GM19328 (cell line): ENCODE data around the gene RGS7BP.

Source experiments
- ATAC-seq: cut with Tn5 transposase; IDR thresholded peaks from one replicate; pipeline ENCODE4 v1.9.1; 2021; ENCODE audit warnings: mild to moderate bottlenecking, moderate library complexity; ENCODE audit not compliant: unreplicated experiment

Gene RGS7BP

DNA sequence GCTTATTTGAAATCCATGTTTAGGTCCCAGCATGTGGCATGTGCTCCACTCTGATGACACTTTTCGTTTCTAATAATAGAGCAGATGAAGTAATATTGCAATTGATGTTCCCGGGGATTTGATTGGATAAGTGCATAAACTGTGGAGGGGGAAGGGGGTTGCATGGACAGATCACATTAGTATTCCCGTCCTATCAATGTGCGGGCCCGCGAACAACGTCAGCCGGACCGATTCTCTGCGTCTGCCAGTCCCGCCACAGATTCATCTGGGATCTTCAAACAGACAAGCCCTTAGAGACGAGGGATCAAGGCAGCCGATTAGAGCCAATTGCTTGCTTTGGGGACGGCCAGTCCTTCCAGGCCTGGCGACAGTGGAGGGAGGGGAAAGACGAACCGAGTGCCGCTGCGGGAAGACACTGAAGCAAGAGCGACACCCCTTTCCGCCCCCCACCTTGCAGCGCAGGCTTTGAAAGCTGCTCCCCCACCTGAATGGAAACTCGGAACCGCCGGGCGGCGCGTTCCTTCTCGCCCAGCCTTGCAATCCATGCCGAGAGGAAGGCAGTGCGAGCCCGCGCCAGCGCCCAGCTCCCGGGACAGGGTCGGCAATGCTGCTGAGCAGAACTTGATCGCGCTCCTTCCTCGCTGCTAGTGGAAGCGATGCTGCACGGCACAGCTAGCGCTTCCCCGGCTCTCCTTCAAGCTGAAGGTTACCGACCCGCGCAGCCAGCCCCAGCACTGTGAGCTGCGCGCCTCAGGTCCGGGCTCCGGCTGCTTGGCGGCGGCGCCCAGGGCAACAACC, at the start of gene RGS7BP:
Gene RGS7BP (plus strand): TSS at position 247 of the 798 bp plus-strand sequence. CDS start 610 bp downstream, outside the sequence.
- no peak for ATAC-seq

DNA sequence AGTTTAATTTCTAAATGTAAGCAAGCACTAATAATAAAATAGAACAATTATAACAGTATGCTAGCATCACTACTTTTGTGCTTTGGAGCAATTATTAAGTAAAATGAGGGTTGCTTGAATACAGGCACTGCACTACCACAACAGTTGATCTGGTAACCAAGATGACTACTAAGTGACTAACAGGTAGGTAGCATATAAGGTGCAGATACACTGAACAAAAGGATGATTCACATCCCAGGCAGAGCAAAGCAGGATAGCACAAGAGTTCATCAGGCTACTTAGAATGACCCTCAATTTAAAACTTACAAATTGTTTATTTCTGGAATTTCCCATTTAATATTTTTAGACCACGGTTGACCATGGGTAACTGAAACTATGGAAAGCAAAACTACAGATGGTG, 48.0 kb upstream of the RGS7BP start:
- ATAC-seq: no peak

DNA sequence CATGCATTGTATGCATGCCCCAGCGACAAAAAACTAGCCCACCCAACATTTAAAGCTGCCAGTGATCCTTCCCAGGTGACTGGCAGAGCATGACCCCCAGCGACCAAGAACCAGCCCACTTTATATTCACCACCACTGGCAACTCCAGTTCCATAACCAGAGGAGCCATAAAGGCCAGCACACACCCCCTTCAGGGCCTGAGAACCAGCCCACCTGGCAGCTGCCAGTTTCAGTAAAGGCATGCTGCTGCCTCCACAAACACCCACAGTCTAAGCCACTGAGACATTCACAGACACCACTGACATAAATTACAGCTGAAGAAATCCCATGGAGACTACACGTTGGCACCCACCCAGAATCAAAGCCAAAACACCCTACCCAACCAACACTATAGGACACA, 46.9 kb upstream of the RGS7BP start:
- no peak for ATAC-seq

DNA sequence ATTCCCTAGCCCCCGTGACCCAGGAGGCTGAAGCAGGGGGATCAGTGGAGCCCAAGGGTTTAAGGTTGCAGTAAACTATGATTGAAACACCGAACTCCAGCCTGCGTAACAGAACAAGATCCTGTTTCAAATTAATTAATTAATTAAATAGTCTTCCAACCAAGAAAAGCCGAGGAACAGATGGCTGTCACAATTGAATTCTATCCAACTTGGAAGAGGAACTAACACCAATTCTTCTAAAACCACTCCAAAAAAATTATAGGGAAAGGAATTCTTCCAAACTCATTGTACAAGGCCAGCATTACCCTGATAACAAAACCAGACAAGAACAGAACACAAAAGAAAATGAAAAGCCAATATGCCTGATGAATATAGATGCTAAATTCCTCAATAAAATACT, 43.4 kb upstream of the RGS7BP start:
- ATAC-seq: no peak

DNA sequence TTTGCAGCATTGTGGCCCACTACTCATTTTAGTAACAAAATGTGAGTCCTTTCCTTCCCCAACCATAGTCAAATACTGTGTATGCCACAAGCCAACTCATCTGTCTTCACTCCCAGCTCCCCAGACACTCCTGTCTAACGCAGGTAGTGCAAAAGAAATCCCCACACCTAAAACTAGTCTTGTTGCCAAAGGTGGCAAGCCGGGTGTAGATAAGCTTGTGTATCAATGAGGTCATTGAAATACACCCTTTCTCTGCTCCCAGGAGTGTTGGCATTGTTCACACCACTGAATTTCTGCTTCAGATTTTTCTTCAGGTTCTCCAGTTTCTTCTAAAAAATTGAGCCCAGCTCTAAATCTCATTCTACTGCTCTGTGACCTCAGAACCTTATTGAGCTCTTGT, 19.7 kb upstream of the RGS7BP start:
- ATAC-seq: no peak

DNA sequence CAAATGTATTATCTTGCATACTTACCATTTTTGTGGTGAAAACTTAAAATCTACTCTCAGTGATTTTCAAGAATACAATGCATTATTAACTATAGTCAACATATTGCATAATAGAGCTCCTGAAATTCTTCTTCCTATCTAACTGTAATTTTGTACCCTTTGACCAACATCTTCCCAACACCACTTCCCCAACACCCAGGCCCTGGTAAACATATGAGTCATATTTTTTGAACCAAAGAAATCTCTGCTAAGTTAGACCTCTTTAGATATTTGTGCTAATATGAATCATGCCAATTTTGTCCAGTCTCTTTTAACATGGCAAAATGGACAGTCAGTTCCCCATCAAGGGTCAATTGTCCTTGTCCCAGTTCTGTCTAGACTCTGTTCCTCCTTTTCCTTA, 18.5 kb upstream of the RGS7BP start:
- ATAC-seq: no peak

DNA sequence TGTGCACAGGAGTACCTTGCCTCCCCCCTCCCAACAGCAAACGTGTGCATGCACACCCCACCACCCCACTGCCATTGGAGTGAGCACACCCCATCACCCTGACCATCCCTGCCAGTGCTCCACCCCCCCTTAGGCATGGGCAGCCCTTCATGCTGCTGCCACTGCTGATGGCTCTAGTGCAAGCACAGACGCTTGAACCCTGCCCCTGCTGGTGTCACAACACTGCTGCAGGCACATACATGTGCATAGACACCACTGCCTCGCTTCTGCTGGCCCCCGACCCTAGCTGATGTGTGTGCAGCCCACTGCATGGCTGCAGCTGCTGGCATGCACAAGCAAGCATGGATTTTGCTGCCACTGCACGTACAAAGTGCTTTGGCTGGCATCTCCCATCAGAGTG, 16.0 kb upstream of the RGS7BP start:
- ATAC-seq: no peak

DNA sequence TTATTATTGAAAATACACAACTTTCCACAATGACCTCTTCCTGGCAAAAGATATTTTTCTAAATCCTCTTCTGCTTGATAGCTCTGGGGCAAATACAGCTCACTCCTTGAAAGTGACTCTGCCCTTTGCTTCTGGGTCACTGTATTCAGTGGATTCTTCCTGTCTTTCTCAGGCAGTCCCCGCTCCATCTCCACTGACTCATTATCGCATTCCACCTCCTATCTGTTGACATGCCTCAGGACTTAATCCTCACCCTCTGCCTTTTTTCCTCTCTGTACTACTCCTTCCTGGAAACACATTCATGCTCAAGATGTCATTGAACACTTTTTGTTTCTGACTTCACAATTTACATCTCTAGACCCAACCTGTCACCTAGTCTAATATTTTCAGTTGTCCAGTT, 8.4 kb upstream of the RGS7BP start:
- no peak for ATAC-seq

DNA sequence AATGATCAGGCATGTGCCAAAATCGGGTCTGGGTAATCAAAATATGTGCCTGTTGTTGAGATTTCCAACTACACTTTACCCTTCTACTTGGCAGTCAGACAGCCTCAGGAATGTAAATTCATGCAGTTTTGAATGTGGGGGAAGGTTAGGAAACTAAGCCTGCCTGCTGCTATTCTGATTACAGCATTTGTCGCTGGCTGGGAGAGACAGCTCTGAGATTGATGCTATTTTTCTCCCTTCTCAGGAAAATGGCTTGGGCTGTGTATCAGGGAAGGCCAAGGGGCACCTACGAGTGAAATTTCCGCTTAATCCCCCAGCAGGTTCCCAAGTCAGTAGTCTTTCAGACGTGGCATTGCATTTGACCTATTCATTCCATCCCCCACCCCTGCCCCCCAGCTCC, 3.6 kb upstream of the RGS7BP start:
- no peak for ATAC-seq

DNA sequence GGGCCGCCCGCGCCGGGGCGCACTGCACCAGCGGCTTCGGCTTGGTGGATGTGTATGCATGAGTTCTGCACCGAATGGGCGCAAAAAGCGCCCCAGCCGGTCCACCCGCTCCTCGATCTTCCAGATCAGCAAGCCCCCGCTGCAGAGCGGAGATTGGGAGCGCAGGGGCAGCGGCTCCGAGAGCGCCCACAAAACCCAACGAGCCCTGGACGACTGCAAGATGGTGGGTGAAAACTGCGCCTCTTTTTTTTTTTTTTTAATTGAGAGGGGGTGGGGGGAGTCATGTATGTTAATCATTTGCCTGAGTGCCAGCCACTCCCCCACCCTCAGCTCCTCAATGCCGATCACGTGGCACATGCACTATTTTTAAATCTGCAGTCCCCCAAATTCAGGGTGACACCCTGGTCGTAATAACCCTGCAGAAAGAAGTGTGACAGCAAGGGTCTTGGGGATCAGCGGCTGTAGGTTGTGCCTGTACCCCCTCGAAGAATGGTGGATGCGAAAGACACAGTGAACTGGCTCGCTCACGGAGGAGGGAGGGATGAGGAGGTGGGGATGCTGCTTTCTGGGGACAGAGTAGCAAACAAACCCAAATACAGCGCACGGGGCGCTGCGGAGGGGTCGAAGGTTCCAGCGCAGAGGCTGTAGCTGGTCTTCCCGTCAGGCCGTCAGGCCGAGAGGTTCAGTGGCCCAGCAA, 900 bp downstream of the RGS7BP start:
- no peak for ATAC-seq

DNA sequence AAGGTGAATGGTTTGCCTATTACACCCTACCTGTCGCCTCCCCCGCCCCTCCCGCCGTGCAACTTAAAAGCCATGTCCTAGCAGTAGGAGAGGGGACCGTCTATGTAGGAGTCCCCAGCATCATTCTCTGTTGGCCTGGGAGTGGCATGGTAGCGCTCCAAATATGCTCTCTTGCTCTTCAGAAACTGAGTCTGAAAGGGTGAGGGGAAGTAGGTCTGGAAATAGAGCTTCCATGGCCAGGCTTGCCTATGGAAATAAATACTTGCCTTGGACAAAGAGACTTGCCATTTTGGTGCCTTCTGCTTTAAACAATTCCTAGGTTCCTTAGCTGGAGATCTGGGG, 1.4 kb downstream of the RGS7BP start:
- no peak for ATAC-seq

DNA sequence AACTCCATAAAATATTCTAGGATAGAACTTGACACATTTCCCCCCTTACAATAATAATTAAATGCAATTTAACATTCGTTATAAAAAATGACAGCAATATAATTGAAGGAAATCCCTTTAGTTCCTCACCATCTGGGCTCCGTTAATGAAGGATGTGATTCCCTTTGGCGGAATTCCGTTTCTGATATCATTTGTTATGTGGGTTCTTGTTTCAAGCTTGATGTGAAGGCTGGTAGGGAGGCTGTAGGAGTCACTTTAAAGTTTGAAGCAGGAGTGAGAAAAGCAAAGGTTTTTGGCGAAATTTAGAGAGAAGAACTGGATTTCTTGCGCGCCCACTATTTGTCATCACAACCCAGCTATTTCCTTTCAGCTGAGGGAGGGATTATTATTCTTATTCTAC, 4.0 kb downstream of the RGS7BP start:
- no peak for ATAC-seq

DNA sequence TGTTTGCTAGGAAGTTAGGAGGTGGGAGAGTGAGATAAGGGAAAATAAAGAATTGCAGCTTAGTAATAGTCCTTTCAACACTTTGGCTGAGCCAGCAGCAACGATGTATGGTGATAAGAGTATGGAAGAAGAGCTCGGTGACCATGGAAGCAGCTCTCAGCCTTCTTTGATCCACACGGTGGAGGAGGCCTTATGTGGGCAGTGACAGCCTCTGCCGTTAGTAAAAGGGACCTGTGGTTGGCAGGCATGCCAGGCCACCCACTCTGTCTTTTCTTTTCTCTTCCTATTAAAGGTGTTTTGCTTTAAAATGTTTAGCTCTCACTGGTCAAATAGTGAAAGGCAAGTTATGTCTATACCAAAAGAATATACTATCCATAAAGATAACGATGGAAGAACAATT, 7.7 kb downstream of the RGS7BP start:
- ATAC-seq: no peak

DNA sequence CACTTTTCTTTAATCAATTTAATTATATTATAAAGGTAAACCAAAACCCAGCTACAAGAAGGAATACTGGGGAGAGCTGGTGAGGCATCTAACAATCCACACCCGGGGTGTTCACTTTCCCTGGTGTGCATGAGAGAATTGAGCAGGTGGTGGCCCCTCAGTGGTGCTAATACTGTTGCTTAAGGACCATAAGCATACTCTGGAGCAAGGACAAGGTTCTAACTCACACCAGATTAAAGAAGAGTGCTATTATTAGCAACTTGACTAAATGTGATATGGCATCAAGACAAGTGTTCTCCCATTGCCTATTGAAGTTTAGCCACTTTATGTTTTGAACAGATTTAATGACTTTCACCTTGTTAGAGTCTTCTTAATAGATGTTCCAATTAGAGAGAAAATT, 8.8 kb downstream of the RGS7BP start:
- ATAC-seq: no peak

DNA sequence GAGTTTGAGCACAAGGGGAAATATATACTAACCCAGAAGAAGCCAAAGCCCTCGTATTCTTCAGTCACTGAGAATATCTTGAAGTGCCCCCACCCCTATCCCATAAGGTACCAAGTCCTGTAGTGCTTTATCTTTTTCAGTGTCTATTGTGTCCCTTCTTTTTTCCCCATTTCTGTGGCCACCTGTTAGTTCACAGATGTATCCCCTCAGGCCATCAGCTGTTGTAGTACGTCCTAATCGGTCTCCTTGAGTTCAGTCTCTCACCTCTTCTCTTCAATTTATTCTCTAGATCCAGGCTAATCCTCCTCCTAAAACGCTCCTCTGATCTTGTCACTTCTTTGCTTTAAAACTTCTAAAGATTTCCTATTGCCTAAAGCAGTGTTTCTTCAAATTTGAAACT, 10.4 kb downstream of the RGS7BP start:
- no peak for ATAC-seq

DNA sequence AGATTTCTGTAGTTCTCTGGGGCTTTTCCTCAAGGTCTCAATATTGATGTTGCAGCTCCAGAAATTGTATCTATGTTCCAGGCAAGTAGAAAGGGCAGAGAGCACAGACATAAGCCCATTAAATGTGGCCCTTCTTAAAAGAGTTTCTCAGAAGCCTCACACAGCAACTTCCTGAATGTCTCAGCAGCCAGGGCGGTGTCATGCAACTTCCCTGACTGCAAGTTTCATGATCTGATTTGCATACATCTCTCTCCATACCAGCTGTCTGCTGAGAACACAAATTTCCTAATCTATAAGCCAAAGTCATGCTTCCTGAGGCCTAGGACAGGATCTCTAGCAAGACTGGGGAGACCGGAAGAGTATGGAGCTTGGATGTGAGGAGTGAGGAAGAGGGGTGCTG, 13.0 kb downstream of the RGS7BP start:
- peak; percentile 63 for ATAC-seq

DNA sequence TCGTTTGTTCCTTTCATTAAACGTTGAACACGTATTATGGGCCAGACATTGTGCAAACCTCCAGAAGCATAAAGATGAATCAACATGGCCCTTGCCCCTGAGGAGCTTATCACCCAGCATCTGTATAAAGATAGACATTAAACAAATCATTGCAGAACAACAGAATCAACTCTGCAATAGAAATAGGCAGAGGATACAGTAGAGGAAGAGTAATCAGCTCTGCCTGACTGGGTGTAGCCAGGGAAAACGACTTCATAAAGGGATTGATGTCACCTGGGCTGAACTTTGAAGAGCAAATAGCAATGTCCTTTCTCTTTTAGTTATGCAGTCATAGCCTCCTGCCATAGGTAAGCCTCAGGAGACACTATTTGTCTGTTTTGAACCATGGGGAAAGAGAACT, 13.4 kb downstream of the RGS7BP start:
- no peak for ATAC-seq

DNA sequence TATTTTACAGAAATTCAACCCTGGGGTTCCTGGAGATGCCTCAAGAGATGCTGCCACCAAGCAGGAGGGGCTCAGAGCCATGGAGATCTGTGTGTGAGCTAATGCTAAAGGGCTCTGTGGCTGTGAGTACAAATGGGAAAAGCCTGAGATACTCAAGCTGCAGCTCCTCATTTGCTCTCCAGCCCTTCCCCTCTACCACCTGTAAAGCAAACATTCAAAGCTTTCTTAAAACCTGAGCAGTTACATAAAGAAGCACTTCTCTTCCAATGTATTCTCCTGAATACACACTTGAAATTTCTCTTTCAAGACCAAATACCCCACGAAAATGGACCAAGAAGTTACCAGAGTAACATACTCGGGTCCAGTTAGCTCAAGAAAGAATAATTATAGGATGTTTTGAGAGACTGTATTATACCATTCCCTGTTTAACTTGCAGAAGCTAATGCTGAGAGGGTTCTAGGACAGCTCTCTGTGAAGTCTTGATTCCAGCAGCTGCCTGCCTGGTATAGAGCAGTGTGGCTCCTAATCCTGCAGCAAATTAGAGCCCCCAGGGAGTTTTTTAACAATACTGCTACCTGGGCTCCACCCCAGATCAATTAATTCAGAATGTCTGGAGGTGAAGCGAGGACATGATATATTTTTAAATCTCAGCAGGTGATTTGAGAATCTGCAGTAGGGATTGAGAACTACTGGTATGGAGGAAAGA, 21.1 kb downstream of the RGS7BP start:
- no peak for ATAC-seq

DNA sequence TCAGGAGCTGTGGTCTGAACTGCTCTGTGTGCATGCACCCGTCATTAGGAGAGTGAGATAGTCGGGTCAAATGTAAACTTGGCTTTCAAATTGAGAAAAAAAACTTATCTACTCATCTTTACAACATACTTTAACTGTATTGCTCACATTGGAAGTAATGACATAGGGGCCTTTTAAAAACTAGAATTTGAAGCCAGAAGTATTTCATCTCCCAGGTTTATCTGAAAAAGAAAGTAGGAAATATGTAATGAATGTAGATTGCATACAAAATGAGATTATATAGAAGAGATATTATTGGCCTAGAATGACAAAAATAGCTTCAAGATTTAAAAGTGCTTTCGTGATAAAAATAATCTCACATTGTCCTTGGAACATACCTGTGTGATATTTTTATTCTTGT, 24.3 kb downstream of the RGS7BP start:
- ATAC-seq: no peak

DNA sequence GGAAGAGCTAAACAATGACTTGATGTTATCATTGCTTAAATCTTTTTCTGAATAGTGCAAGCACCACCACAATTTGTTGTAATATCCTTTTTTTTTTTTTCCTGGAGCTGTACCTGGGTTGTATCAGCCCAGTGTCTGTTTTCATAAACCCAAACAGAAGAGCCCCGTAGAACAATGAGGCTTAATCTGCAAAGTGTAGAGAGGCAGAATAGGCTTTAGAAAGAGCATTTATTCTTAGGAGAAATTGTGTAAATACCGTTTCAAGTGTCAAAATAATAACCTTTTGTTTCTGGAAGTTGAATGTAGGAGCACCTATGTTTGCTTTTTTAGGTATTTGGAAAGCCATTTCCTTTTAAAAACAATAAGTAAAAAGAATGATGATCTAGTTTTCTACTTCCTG, 26.4 kb downstream of the RGS7BP start:
- no peak for ATAC-seq

DNA sequence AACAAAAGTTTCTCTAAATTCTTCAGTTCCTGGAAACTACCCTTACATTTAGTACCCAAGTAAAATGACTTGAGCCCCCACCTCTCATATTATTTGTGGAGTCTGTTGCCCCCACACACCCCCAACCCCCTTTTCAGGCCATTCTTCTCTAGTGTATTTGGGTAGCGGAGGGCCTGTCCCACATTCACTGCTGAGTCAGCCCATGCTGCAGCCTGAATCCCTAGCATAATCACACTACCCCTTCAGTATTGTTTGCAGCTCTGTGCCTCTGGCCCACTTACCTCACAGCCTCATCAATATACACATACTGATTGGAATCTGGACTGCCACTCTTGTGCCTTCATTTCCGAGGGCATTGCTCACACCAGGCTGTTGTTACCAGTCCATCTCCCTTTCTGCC, 26.8 kb downstream of the RGS7BP start:
- ATAC-seq: no peak

DNA sequence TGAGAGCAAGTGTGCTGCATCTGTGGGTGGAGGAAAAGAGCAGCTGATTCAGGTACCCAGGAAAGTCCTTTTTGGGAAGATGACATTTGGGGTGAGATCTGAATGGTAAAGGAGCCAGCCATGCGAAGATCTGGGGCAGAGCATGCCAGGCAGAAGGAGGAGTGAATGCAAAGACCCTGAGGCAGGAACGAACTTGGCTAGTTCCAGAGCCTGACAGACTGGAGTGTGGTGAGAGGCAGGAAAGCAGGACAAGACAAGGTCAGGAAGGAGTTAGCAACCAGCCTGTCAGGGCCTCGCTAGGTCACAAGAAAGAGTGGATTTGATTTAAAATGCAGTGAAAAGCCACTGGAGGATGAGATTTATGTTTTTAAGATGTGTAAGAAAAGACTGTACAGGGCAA, 28.2 kb downstream of the RGS7BP start:
- no peak for ATAC-seq
